Left renal pelvis (tissue), 4 donors: ENCODE data around the gene CADPS2. TPM values are rescaled to one million over a fixed set of nuclear protein-coding genes. Genes with fewer than 3 reads are reported as not detected.
A peak's percentile ranks its signal among the peaks of the same experiment; 100 is the strongest.

Source experiments
- DNase-seq, 4 donors: peaks; one replicate each; pipeline ENCODE4 v3.0.0-alpha.2; 2013; ENCODE audit warnings: low read depth in 4 of 4, low spot score in 3 of 4
- polyA plus RNA-seq, 4 donors: library from polyadenylated mRNA; unstranded; fragments of 120-200 nt; gene quantifications; one replicate each; pipeline ENCODE4 v1.2.1, GENCODE V29; 2013; ENCODE audit not compliant: insufficient read length in 4 of 4

Gene CADPS2
- polyA plus RNA-seq = 100 to 1,000 TPM in 1 of 4 donors, 10 to 100 TPM in 3; 42.6 to 124 (median 54.3) TPM

DNA sequence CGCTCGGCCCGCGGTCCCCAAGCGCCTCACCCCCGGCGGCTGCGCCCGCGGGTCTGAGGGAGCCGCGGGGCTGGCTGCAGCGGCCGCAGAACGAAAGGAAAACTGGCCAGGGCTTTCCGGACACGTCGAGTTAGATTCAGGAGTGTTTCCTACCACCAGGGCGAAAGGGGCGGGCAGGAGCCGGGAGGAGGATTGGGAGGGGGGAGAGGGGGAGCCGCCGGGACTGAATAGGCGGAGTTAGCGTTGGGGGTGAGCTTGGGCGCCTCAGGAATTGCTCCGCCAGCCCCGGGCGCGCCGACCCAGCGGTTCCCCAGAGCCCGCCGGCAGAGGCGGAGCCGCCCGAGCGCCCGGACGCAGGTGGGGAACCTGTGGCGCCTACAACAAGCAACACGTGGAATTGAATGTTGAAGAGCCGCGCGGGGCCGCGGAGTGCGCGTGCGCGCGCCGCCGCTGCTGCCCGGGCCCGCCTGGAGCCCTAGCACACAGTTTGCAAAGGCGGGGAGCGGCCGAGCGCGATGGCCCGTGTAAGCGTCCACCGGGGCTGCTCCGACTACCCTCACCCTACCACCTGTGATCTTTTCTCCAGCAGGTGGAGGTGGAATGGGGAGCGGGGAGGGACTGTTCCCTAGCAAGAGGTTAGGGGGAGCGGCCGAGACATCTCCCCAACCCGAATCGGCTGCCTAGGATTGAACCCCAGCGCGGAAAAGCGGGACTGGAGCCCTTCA lies at the start of gene CADPS2:
Gene CADPS2, minus strand, starts transcription at position 104 of the 725 bp plus-strand sequence. CDS start 123 bp downstream, outside the sequence.
- peak; percentile 71 to 83 (median 78) for DNase-seq

DNA sequence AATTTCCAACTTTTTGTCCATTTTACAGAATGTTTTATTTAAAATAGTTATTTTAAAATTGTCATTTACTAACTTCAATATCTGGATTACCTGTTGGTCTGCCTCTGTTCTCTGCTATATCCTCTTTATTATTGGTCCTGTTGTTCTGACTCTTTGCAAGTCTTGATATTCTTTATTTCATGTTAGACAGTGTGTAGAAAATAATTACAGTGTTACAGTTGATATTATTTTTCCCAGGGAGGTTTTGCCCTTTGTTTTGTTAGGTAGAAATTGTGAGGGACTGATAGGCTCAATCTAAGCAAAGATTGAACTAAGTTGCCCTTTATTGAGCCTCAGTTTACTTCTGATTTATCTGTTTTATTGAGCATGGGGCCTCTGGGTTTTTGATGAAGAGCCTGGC lies 49.4 kb upstream of the CADPS2 start:
- DNase-seq = no peak

DNA sequence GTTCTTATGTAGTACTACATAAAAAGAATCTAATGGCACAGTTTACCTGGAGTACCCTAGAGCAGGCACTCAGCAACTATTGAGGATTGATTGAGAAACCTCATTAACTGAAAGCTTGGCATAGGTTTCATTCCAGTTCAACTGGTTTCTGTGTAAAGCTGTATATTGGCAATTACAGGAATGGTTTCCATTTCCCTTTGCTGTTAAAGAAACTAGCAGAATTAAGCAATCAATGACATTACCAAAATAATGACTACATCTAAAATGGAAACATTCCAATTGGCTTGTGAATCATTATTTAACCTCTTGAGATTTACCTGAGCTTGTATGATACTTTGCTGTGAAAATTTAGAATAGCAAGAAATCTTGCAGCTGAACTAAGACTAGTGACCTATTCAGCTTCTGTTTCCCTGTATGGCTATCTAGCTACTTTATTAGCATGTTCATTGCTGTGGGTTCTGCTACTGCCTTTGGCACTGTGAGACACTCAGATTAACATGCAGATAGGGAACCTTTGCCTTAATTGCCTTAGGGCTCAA lies 33.5 kb upstream of the CADPS2 start:
- DNase-seq = no peak

- DNase-seq = no peak
These were observed 28.6 kb upstream of the CADPS2 start for GRCh38 chr7:122914812-122915211.

DNA sequence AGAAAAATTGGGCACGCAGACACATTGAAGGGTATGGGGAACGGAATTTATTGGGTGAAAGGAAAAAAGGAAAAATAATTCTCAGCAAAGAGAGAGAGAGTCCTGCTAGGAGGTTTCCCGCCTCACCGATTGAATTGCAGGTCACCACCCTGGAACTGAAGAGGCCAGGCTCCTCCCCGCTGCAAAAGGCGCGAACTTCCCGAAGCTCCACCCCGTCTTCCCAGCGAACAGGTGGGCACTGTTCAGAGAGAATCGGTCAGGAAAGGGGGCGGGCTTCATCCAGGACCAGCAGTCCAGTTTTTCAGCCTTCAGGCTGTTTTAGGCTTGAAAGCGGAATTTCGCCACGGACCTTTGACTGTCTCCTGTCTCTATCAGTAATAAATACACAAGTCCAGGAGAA lies 27.3 kb upstream of the CADPS2 start:
- no peak for DNase-seq

DNA sequence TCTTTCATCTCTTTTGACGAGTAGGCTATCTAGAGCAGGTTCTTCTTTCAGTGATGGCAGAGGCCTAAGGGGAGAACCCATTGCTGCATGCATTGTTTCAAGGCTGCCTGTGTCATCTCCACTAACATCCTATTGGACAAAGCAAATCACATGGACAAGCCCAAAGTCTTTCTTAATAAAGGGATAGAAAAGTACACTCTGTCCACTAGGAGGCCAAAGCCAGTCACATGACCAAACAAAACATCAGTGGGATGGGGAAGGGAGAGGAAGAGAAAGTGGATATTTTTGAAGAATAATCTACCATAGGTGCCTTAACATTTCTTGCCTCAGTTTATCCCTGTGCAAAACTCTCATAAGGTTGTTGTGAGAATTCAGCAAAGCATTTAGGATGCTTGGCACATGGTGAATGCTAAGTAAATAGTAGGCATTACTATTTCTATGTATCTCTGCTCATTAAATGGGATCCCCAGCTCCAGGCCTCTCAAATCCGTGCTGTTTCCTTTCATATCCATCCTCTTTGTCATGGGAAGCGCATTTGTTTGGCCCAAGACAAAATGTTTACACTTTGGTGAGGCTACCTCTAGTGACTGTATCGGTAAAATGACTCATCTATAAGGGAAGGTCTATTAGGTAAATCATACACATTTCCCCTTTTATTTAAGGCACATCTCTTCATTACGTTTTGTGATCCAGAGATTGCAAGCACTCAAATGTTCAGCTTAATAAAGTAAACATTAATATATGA lies 16.7 kb upstream of the CADPS2 start:
- no peak for DNase-seq

- DNase-seq = no peak
These were observed 15.0 kb upstream of the CADPS2 start for GRCh38 chr7:122901250-122901649.

GRCh38 chr7:122896509-122896908 lies 10.2 kb upstream of the CADPS2 start:
- no peak for DNase-seq

- no peak for DNase-seq
These were observed 7.2 kb upstream of the CADPS2 start for GRCh38 chr7:122893486-122893885.

DNA sequence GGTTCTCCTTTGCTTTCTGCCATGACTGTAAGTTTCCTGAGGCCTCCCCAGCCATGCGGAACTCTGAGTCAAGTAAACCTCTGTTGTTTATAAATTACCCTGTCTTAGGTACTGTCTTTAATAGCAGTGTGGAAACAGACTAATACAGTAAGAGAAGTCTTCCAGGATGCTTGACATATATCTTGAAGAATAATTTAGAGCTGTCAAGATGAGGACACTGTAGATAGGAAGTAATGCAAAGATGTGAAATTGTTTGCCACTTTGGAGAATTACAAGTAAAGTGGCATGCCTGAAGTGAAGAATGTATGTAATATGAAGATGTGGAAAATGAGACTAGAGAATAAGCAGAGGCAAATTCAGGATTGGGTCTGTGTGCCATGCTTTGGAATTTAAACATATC lies 2.9 kb upstream of the CADPS2 start:
- no peak for DNase-seq

DNA sequence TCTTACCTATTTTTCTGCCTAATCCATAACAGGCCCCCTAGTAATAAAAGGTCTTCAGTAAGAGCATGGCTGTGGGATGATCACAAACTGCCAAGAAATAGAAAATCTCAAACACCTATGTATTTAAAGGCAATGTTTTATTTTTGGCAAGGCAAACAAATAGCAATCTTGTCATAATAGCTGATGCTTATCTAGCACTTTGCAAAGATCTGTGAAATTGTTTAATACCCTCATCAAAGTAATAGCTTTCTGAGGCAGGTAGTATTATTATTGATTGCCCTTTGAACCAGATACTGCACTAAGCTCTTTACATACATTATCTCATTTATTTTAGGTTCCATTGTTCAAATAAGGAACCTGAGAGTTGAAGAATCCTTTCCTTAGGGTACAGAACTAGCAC lies 1.6 kb upstream of the CADPS2 start:
- no peak for DNase-seq

GRCh38 chr7:122887198-122887597 lies 938 bp upstream of the CADPS2 start:
- DNase-seq = peak; percentile 38 to 55 (median 48)

GRCh38 chr7:122885583-122886356 lies 490 bp downstream of the CADPS2 start:
- DNase-seq = peak in 2 of 4 donors; percentile 21 to 24

DNA sequence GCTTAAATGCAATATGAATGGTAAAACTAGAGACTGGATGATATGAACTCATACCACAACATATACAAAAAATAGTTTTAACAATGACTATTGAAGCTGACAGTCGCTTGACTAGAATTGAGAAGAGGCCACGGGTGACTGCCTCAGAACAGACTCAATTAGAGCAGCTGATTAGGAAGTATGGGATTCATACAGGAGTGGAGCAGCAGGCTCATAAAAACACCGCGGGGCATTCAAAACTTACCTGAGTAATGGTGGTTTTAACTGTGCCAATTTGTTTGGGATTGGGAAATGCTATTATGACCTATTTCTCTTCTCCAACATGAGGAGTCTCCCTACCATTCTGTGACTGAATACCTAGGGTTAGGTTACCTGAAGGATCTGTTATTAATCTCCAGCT lies 2.1 kb downstream of the CADPS2 start:
- DNase-seq = no peak

- no peak for DNase-seq
These were observed 3.1 kb downstream of the CADPS2 start for GRCh38 chr7:122883049-122883680.

GRCh38 chr7:122881324-122881723 lies 4.9 kb downstream of the CADPS2 start:
- no peak for DNase-seq

DNA sequence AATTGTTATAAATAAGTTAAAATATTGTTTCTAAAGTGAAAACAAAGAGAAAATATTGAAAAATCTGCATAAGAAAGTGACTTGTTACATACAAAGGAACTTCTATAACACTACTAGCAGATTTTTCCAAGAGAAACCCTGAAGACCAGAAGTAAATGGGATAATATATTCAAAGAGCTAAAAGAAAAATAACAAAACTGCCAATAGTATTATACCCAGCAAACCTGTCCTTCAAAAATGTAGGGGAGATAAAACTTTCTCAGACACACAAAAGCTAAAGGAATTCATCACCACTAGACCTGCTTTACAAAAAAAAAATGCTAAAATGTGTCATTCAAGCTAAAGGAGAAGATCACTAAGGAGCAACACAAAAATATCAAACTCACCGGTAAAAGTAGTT lies 17.0 kb downstream of the CADPS2 start:
- DNase-seq = no peak

GRCh38 chr7:122867471-122867980 lies 18.7 kb downstream of the CADPS2 start:
- DNase-seq = no peak

GRCh38 chr7:122864838-122865237 lies 21.4 kb downstream of the CADPS2 start:
- DNase-seq = no peak

DNA sequence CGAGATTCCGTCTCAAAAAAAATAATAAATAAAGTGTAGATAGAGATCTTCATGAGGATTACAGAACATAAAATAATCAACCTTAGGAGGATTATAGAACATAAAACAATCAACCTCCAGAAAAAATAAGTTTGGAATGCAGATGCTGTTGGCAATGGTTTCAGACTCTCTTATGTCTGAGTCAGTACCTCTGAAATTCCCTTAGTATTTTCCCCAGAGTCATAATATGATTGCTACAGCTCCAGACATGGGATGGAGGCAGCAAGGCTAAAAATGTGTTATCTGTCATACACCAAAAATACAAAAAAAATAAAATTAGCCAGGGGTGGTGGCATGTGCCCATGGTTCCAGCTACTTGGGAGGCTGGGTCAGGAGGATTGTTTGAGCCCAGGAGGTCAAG lies 22.2 kb downstream of the CADPS2 start:
- DNase-seq = no peak
